ENCODE data around the gene ASGR1. TPM values are rescaled to one million over a fixed set of nuclear protein-coding genes. Genes with fewer than 3 reads are reported as not detected.

ASGR1 gene
- total RNA-seq = 0.24 and 0.25 TPM in 2 replicates

GRCh38 chr17:7179317-7180254 lies at the start of gene ASGR1:
Gene ASGR1 (minus strand): TSS chr17:7179370. CDS start chr17:7178563, 807 bp downstream.

GRCh38 chr17:7219812-7220592 lies 40.8 kb upstream of the ASGR1 start, which contains the start of the genes ACADVL and DLG4:
Gene ACADVL (plus strand): TSS chr17:7219938. CDS start chr17:7219985, 47 bp downstream.
Gene DLG4 (minus strand): TSS chr17:7219836.

Other genes starting within 250 kb of the ASGR1 start
- gene ALOX12, start 183.3 kb downstream of the ASGR1 start, total RNA-seq = not detected in 2 replicates
- 162 and 214 TPM in 2 replicates for gene RNASEK, start 166.7 kb downstream of the ASGR1 start, total RNA-seq
- 1.9 and 2.6 TPM in 2 replicates for gene BCL6B, start 156.3 kb downstream of the ASGR1 start, total RNA-seq
- 0.06 and 0.98 TPM in 2 replicates for gene SLC16A13, start 143.4 kb downstream of the ASGR1 start, total RNA-seq
- gene SLC16A11, start 135.3 kb downstream of the ASGR1 start, total RNA-seq = not detected in 2 replicates
- gene CLEC10A, start 99.1 kb downstream of the ASGR1 start, total RNA-seq = 0.24 TPM in 1 of 2 replicates, not detected in the other
- not detected in 2 replicates for gene ASGR2, start 64.5 kb downstream of the ASGR1 start, total RNA-seq
- 17.7 and 21.6 TPM in 2 replicates for gene DLG4, start 40.5 kb upstream of the ASGR1 start, total RNA-seq
- gene ACADVL, start 40.6 kb upstream of the ASGR1 start, total RNA-seq = 281 and 473 TPM in 2 replicates
- gene DVL2, start 55.1 kb upstream of the ASGR1 start, total RNA-seq = 31.5 and 44.1 TPM in 2 replicates
- gene PHF23, start 60.1 kb upstream of the ASGR1 start, total RNA-seq = 38.6 and 48.0 TPM in 2 replicates
- gene GABARAP, start 63.1 kb upstream of the ASGR1 start, total RNA-seq = 318 and 677 TPM in 2 replicates
- gene CTDNEP1, start 72.4 kb upstream of the ASGR1 start, total RNA-seq = 78.3 and 99.5 TPM in 2 replicates
- 30.1 and 41.1 TPM in 2 replicates for gene ELP5, start 72.8 kb upstream of the ASGR1 start, total RNA-seq
- 2.0 TPM in 1 of 2 replicates, not detected in the other for gene CLDN7, start 83.1 kb upstream of the ASGR1 start, total RNA-seq
- gene SLC2A4, start 102.3 kb upstream of the ASGR1 start, total RNA-seq = 0.05 TPM in 1 of 2 replicates, not detected in the other
- 0.06 TPM in 1 of 2 replicates, not detected in the other for gene YBX2, start 115.3 kb upstream of the ASGR1 start, total RNA-seq
- gene EIF5A, start 128.3 kb upstream of the ASGR1 start, total RNA-seq = 259 and 332 TPM in 2 replicates
- 29.9 and 34.0 TPM in 2 replicates for gene GPS2, start 136.0 kb upstream of the ASGR1 start, total RNA-seq
- gene NEURL4, start 150.0 kb upstream of the ASGR1 start, total RNA-seq = 6.4 and 12.7 TPM in 2 replicates
- gene ACAP1, start 157.2 kb upstream of the ASGR1 start, total RNA-seq = 0.73 TPM in 1 of 2 replicates, not detected in the other
- 11.9 and 14.6 TPM in 2 replicates for gene KCTD11, start 172.8 kb upstream of the ASGR1 start, total RNA-seq
- gene TMEM95, start 175.8 kb upstream of the ASGR1 start, total RNA-seq = not detected in 2 replicates
- 0.05 TPM in 1 of 2 replicates, not detected in the other for gene TNK1, start 201.7 kb upstream of the ASGR1 start, total RNA-seq
- 48.7 and 57.0 TPM in 2 replicates for gene PLSCR3, start 215.2 kb upstream of the ASGR1 start, total RNA-seq
- gene TMEM256, start 224.7 kb upstream of the ASGR1 start, total RNA-seq = 42.9 and 68.5 TPM in 2 replicates
- gene NLGN2, start 228.5 kb upstream of the ASGR1 start, total RNA-seq = 20.6 and 23.5 TPM in 2 replicates
- not detected in 2 replicates for gene SPEM1, start 241.0 kb upstream of the ASGR1 start, total RNA-seq
- gene SPEM2, start 246.2 kb upstream of the ASGR1 start, total RNA-seq = not detected in 2 replicates
- gene SPEM3, start 249.5 kb upstream of the ASGR1 start, total RNA-seq = not detected in 2 replicates